GM12878 (cell line): Measurements from ENCODE around the gene SPRYD7. TPM values are rescaled to one million over a fixed set of nuclear protein-coding genes. Genes with fewer than 3 reads are reported as not detected.

Experiments
- ATAC-seq: fragments of 200-7000 bp; cut with Tn5 transposase; 3 replicates; pipeline ENCODE4 v1.9.1; 2020; ENCODE audit warnings: mild to moderate bottlenecking, moderate library complexity
- BruUV-seq: library from RNA; stranded (reverse); fragments of 400-500 nt; replicated peaks from 2 replicates; lab custom pipeline; 2021; lab: Mats Ljungman, UMichigan
- CTCF ChIA-PET: fragments of 300-600 bp; sonication (Branson Sonifier 250); formaldehyde crosslinking; extraction: SDS; loops from one replicate; lab custom pipeline; 2021; ENCODE audit warnings: inconsistent platforms; lab: Yijun Ruan, JAX
- POLR2A ChIA-PET: fragments of 350-600 bp; formaldehyde crosslinking; extraction: SDS; loops from one replicate; lab custom pipeline; 2021; ENCODE audit warnings: inconsistent platforms; lab: Charles Lee
- RAD21 ChIA-PET: fragments of 300-600 bp; sonication (Branson Sonifier 250); formaldehyde crosslinking; loops from one replicate; lab custom pipeline; 2023; ENCODE audit warnings: antibody characterized with exemption; ENCODE audit not compliant: unreplicated experiment; lab: Charles Lee
- SMC1A ChIA-PET: fragments of 300-600 bp; sonication (Branson Sonifier 250); formaldehyde crosslinking; loops from one replicate; lab custom pipeline; 2023; ENCODE audit not compliant: unreplicated experiment, uncharacterized antibody; lab: Charles Lee
- DNase-seq: peaks from one replicate; pipeline ENCODE4 v3.0.0-alpha.2; 2011; ENCODE audit warnings: low read depth, low spot score
- FAIRE-seq: peaks from 3 replicates; lab custom pipeline; 2011; peaks lifted over from hg19 to GRCh38; lab: Jason Lieb, UNC
- H2AFZ ChIP-seq: 2 replicates; pipeline ENCODE4 v1.6.0; 2011; ENCODE audit warnings: low read depth, low read length, control low read depth; ENCODE audit not compliant: control insufficient read depth
- H3K27ac ChIP-seq: 2 replicates; pipeline ENCODE4 v1.5.1; 2011; ENCODE audit warnings: control low read depth; ENCODE audit not compliant: control insufficient read depth, insufficient read depth
- H3K27me3 ChIP-seq, 2 experiments: replicated peaks in 1 of 2; 2 replicates each; pipeline versions ENCODE4 v1.6.0 to v1.6.1; 2011; ENCODE audit warnings: low read length in 1 of 2; ENCODE audit not compliant: control insufficient read depth in 2 of 2, insufficient read depth in 2 of 2
- H3K36me3 ChIP-seq, 2 experiments: 2 replicates each; pipeline ENCODE4 v1.5.1; 2011; ENCODE audit warnings: low read length in 1 of 2; ENCODE audit not compliant: control insufficient read depth in 2 of 2, insufficient read depth in 2 of 2
- H3K4me1 ChIP-seq: 2 replicates; pipeline ENCODE4 v1.6.1; 2011; ENCODE audit warnings: mild to moderate bottlenecking, low read length, moderate library complexity, mixed read lengths; ENCODE audit not compliant: control insufficient read depth, insufficient read depth
- H3K4me2 ChIP-seq: 2 replicates; pipeline ENCODE4 v1.6.0; 2011; ENCODE audit warnings: control low read depth; ENCODE audit not compliant: control insufficient read depth, insufficient read depth
- H3K4me3 ChIP-seq: fragments of 200-600 bp; sonication (generic); 2 replicates; pipeline ENCODE4 v1.5.1; 2016
- H3K79me2 ChIP-seq: 2 replicates; pipeline ENCODE4 v1.6.0; 2011; ENCODE audit warnings: low read length; ENCODE audit not compliant: control insufficient read depth, insufficient read depth
- H3K9ac ChIP-seq: 2 replicates; pipeline ENCODE4 v1.8.0; 2011; ENCODE audit warnings: low read length, control low read depth, mixed read lengths; ENCODE audit not compliant: control insufficient read depth, insufficient read depth
- H3K9me3 ChIP-seq: replicated peaks from 3 replicates; pipeline ENCODE4 v1.5.1; 2011; ENCODE audit warnings: mild to moderate bottlenecking, low read length; ENCODE audit not compliant: control insufficient read depth, insufficient read depth
- H4K20me1 ChIP-seq: 2 replicates; pipeline ENCODE4 v1.6.0; 2011; ENCODE audit not compliant: control insufficient read depth, insufficient read depth
- CREB1 ChIP-seq: IDR thresholded peaks from 2 replicates; pipeline ENCODE4 v1.6.1; 2012; ENCODE audit warnings: low read depth, mild to moderate bottlenecking, inconsistent platforms
- EGR1 ChIP-seq, 2 experiments: IDR thresholded peaks; 1 replicate in 1 of 2; 2 replicates in 1 of 2; pipeline ENCODE4 v1.6.1; 2011 to 2012; ENCODE audit warnings: low read depth in 2 of 2, low read length in 2 of 2, borderline replicate concordance in 1 of 2, mild to moderate bottlenecking in 1 of 2, moderate library complexity in 1 of 2
- ESRRA ChIP-seq: IDR thresholded peaks from 2 replicates; pipeline ENCODE4 v1.6.1; 2012; ENCODE audit warnings: mild to moderate bottlenecking, low read length, improper control_type of control experiment
- GABPA ChIP-seq: IDR thresholded peaks from 2 replicates; pipeline ENCODE4 v1.6.1; 2014; ENCODE audit warnings: antibody characterized with exemption, low read depth, mild to moderate bottlenecking, inconsistent platforms
- HCFC1 ChIP-seq: fragments of 150-350 bp; IDR thresholded peaks from 2 replicates; pipeline ENCODE4 v1.6.1; 2014; ENCODE audit warnings: low read length
- KDM1A ChIP-seq: fragments of 200-600 bp; sonication (generic); IDR thresholded peaks from 2 replicates; pipeline ENCODE4 v1.6.1; 2016; ENCODE audit warnings: borderline replicate concordance
- KLF5 ChIP-seq: fragments of 450-650 bp; IDR thresholded peaks from 2 replicates; pipeline ENCODE4 v1.6.1; 2014; ENCODE audit warnings: mild to moderate bottlenecking; ENCODE audit not compliant: partially characterized antibody
- NFIC ChIP-seq: IDR thresholded peaks from 2 replicates; pipeline ENCODE4 v1.6.1; 2012; ENCODE audit warnings: low read depth, mild to moderate bottlenecking, inconsistent platforms, low read length, moderate library complexity
- POU2F2 ChIP-seq: IDR thresholded peaks from 3 replicates; pipeline ENCODE4 v1.6.1; 2011; ENCODE audit warnings: low read depth, mild to moderate bottlenecking, low read length, borderline replicate concordance
- STAT1 ChIP-seq: fragments of 450-650 bp; conservative IDR thresholded peaks from 2 replicates; pipeline ENCODE4 v1.6.1; 2014; ENCODE audit warnings: antibody characterized with exemption, mild to moderate bottlenecking
- STAT3 ChIP-seq: IDR thresholded peaks from 2 replicates; pipeline ENCODE4 v1.6.1; 2011; ENCODE audit warnings: low read depth, low read length, improper control_type of control experiment
- TCF3 ChIP-seq: IDR thresholded peaks from 2 replicates; pipeline ENCODE4 v1.6.1; 2012; ENCODE audit warnings: low read depth, mild to moderate bottlenecking, low read length, borderline replicate concordance; ENCODE audit not compliant: insufficient read depth
- YBX1 ChIP-seq: fragments of 450-650 bp; IDR thresholded peaks from 2 replicates; pipeline ENCODE4 v1.6.1; 2016; ENCODE audit warnings: antibody characterized with exemption
- ZNF274 ChIP-seq: IDR thresholded peaks from one replicate; pipeline ENCODE4 v1.8.0; 2011; ENCODE audit not compliant: insufficient read length, insufficient read depth
- ZSCAN29 ChIP-seq: fragments of 450-650 bp; IDR thresholded peaks from 2 replicates; pipeline ENCODE4 v1.6.1; 2017; ENCODE audit warnings: mild to moderate bottlenecking, moderate library complexity
- ZZZ3 ChIP-seq: IDR thresholded peaks from 2 replicates; pipeline ENCODE4 v1.6.1; 2011; ENCODE audit warnings: low read depth; ENCODE audit not compliant: control insufficient read depth, insufficient read length
- WGBS: methylation state at CpG from one replicate; pipeline ENCODE4 v1.1.6; 2016; ENCODE audit warnings: low lambda C conversion rate; ENCODE audit not compliant: insufficient replicate concordance, insufficient coverage; ENCODE audit errors: missing lambda C conversion rate; 5-methylcytosine and 5-hydroxymethylcytosine counted together
- in situ Hi-C: fragments of 300-500 bp; cut with MboI; formaldehyde crosslinking; loops from 9 replicates; pipeline ENCODE4 v1.14.3; 2018; ENCODE audit warnings: mixed read lengths
- intact Hi-C: fragments of 100-400 bp; cut with micrococcal nuclease; formaldehyde crosslinking; loops from one replicate; pipeline ENCODE4 v1.14.2; 2022; ENCODE audit not compliant: unreplicated experiment
- polyA plus RNA-seq, 11 experiments: library from polyadenylated mRNA; depleted of rRNA in 4 of 11; unstranded in 6 of 11; stranded (reverse) in 5 of 11; fragments of >200 nt; fragmentation: Nextera tagmentation in 4 of 11; fragmentation: Illumina TruSeq in 1 of 11; extraction: Ambion mirVana in 4 of 11; extraction: Trizol in 1 of 11; gene quantifications; 1 replicate in 1 of 11; 2 replicates in 10 of 11; pipeline versions ENCODE4 v1.2.1 to v1.2.3, GENCODE V29; 2011 to 2016; ENCODE audit warnings: inconsistent platforms in 2 of 11, missing spikeins in 2 of 11, low read depth in 1 of 11
- total RNA-seq, 4 experiments: library from RNA; depleted of rRNA in 3 of 4; stranded (reverse); fragments of >200 nt in 3 of 4; fragmentation: Illumina TruSeq in 1 of 4; extraction: Trizol in 1 of 4; gene quantifications; 2 replicates each; pipeline versions ENCODE4 v1.2.1 to v1.2.3, GENCODE V29; 2013 to 2021
- TF ChIP-seq, protein P1 (sequence below): IDR thresholded peaks from 2 replicates; pipeline ENCODE4 v1.6.1; 2012; ENCODE audit warnings: low read depth, low read length, improper control_type of control experiment

Gene SPRYD7
- total and polyA plus RNA-seq, 10 of the 15 experiments (the other 5 are each of a cell fraction or from before 2014, with no cell fraction given) = 5.3 to 18.7 (median 9.6) TPM

DNA sequence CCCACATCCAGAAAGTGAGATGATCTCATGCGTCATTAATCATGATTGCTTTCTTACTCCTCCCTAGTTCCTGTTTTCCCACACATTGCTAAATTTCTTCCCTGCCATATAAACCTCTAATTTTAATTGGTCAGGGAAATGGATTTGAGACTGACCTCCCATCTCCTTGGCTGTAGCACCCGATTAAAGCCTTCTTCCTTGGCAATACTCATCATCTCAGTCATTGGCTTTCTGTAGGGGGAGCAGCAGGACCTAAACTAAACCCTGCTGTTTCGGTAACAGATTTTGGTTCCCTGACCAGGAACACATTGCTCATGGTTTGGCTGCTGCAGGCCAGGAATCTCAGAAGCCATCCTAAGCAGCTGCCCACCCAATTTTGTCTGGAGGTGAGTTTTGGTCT lies 61.7 kb downstream of the SPRYD7 start:
- ChIA-PET SMC1A (no interaction called here), POLR2A (no interaction called here)
- no peak for FAIRE-seq

More for the DNA sequence above, 61.7 kb downstream of the SPRYD7 start:
- no peak overlapping the region for H2AFZ ChIP-seq
- in situ Hi-C loops (no loop called here), intact Hi-C loops (no loop called here)
- H3K27me3 ChIP-seq = no peaks in the 10 kb centered on the region
- H3K27ac ChIP-seq = no peak overlapping the region
- H3K36me3 ChIP-seq = no peaks in the 10 kb centered on the region
- H4K20me1 ChIP-seq = no peaks in the 10 kb centered on the region
- H3K9ac ChIP-seq = no peak overlapping the region
- 48% methylated on average over 3 of the region's 3 CpGs for WGBS
- no peak overlapping the region for H3K4me3 ChIP-seq
- no peaks in the 10 kb centered on the region for H3K79me2 ChIP-seq
- no peak for ATAC-seq
- TF ChIP-seq STAT3 (no peak), KDM1A (no peak), TCF3 (no peak), ZSCAN29 (no peak), ZNF274 (no peak), STAT1 (no peak), POU2F2 (no peak), ZZZ3 (no peak), KLF5 (no peak), NFIC (no peak), EGR1 (IDR thresholded peaks at IDR 0.05; ENCODE audit: borderline replicate concordance in 1 of 2, low read depth in 2 of 2, low read length in 2 of 2) (no peak), GABPA (no peak), HCFC1 (no peak), CREB1 (no peak), YBX1 (no peak), ESRRA (no peak)
- TF ChIP-seq, protein P1, sequence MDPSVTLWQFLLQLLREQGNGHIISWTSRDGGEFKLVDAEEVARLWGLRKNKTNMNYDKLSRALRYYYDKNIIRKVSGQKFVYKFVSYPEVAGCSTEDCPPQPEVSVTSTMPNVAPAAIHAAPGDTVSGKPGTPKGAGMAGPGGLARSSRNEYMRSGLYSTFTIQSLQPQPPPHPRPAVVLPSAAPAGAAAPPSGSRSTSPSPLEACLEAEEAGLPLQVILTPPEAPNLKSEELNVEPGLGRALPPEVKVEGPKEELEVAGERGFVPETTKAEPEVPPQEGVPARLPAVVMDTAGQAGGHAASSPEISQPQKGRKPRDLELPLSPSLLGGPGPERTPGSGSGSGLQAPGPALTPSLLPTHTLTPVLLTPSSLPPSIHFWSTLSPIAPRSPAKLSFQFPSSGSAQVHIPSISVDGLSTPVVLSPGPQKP = no peak
- no TSS peak for BruUV-seq
- H3K9me3 ChIP-seq = no peaks in the 10 kb centered on the region; the same call in none of the 3 replicates
- H3K4me1 ChIP-seq = no peaks in the 10 kb centered on the region
- H3K4me2 ChIP-seq = no peak overlapping the region
- CTCF ChIA-PET = no interaction called here
- DNase-seq = no peak
- RAD21 ChIA-PET = no interaction called here
